Measurements from ENCODE around the gene GJA5. TPM values are rescaled to one million over a fixed set of nuclear protein-coding genes. Genes with fewer than 3 reads are reported as not detected.

The GJA5 gene
- total RNA-seq, 1 experiment from 2014 or later, result 8.7 TPM

GRCh38 chr1:147787765-147788164 lies 27.4 kb upstream of the GJA5 start:
- DNase-seq, result no peak
- Histone ChIP-seq H3K4me3 (no peak overlapping the region), H3K27me3 (ENCODE audit: insufficient read depth, low read depth) (no peaks in the 10 kb centered on the region), H3K79me2 (ENCODE audit: low read depth) (no peaks in the 10 kb centered on the region), H3K36me3 (ENCODE audit: low read depth) (no peaks in the 10 kb centered on the region), H3K4me2 (no peak overlapping the region), H3F3A (ENCODE audit: insufficient read depth, low read depth) (no peaks in the 10 kb centered on the region), H3K9me2 (ENCODE audit: insufficient read depth) (no peaks in the 10 kb centered on the region), H3K4me1 (replicated peaks; ENCODE audit: insufficient read depth) (peaks cover 4% of the 10 kb centered on the region), H4K20me1 (ENCODE audit: insufficient read depth) (no peaks in the 10 kb centered on the region), H2AFZ (no peak overlapping the region), H3K9me3 (ENCODE audit: insufficient read depth, low read depth) (no peaks in the 10 kb centered on the region; the same call in 1 of the 2 replicates), H3K27ac (no peak overlapping the region)
- intact Hi-C loops (cut with micrococcal nuclease; ENCODE audit: unreplicated experiment), result loop anchor here (10.0 kb wide), 1 partner anchor 97 kb away; no protein-coding TSS in a partner anchor
- ChIA-PET CTCF (no interaction called here), POLR2A (ENCODE audit: unreplicated experiment) (no interaction called here)
- BruUV-seq (replicated peaks), result no TSS peak
- no peak for TF ChIP-seq EZH2 (IDR thresholded peaks at IDR 0.05; ENCODE audit: low read depth)
- TF ChIP-seq, protein P1, sequence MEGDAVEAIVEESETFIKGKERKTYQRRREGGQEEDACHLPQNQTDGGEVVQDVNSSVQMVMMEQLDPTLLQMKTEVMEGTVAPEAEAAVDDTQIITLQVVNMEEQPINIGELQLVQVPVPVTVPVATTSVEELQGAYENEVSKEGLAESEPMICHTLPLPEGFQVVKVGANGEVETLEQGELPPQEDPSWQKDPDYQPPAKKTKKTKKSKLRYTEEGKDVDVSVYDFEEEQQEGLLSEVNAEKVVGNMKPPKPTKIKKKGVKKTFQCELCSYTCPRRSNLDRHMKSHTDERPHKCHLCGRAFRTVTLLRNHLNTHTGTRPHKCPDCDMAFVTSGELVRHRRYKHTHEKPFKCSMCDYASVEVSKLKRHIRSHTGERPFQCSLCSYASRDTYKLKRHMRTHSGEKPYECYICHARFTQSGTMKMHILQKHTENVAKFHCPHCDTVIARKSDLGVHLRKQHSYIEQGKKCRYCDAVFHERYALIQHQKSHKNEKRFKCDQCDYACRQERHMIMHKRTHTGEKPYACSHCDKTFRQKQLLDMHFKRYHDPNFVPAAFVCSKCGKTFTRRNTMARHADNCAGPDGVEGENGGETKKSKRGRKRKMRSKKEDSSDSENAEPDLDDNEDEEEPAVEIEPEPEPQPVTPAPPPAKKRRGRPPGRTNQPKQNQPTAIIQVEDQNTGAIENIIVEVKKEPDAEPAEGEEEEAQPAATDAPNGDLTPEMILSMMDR (conservative IDR thresholded peaks at IDR 0.05), result no peak

- TF ChIP-seq, protein P1 (conservative IDR thresholded peaks at IDR 0.05), result no peak
- no peak for TF ChIP-seq EZH2 (IDR thresholded peaks at IDR 0.05; ENCODE audit: low read depth)
- POLR2A ChIA-PET (ENCODE audit: unreplicated experiment), result no interaction called here
- Histone ChIP-seq H3K36me3 (ENCODE audit: low read depth) (no peaks in the 10 kb centered on the region), H3K27me3 (ENCODE audit: insufficient read depth, low read depth) (no peaks in the 10 kb centered on the region), H3K9me3 (ENCODE audit: insufficient read depth, low read depth) (no peaks in the 10 kb centered on the region; the same call in 1 of the 2 replicates), H3K4me1 (replicated peaks; ENCODE audit: insufficient read depth) (peaks cover 17% of the 10 kb centered on the region), H3F3A (ENCODE audit: insufficient read depth, low read depth) (peaks cover 10% of the 10 kb centered on the region), H2AFZ (no peak overlapping the region), H3K79me2 (ENCODE audit: low read depth) (no peaks in the 10 kb centered on the region), H4K20me1 (ENCODE audit: insufficient read depth) (no peaks in the 10 kb centered on the region), H3K27ac (no peak overlapping the region), H3K4me2 (no peak overlapping the region), H3K4me3 (no peak overlapping the region), H3K9me2 (ENCODE audit: insufficient read depth) (no peaks in the 10 kb centered on the region)
- BruUV-seq (replicated peaks), result no TSS peak
- DNase-seq, result no peak
- intact Hi-C loops (cut with micrococcal nuclease; ENCODE audit: unreplicated experiment), result loop anchor here (10.0 kb wide), 1 partner anchor 98 kb away; no protein-coding TSS in a partner anchor
- CTCF ChIA-PET, result no interaction called here
These were observed 26.1 kb upstream of the GJA5 start for GRCh38 chr1:147786536-147786935.

DNA sequence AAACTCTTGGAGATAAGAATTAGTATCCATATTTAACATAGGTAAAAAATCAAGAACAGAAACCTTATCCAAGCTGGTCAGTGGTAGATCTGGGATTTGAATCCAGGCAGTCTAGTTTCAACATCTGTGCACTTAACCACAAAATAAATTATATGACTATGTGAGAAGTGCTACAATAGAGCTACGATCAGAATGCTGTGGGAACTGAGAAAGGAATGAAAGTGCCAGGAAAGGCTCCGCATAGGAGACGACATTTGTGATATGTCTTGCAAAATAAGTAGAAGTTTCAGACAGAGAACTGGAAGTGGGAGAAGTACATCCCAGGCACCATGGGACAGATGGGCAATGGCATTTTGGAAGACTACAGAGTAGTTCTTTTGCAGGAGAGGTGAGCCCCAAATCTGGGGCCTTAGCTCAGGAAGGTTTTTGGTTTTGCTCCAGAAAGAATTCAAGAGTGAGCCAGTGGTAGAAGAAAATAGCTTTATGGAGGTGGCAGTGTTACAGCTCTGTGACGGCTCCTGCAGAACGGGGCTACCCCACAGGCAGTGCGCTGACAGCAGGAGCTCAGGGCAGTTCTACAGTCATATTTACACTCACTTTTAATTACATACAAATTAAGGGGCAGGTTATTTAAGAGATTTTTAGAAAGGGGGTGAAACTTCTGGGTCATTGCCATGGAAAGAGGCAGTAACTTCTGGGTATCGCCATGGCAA lies 25.5 kb upstream of the GJA5 start:
- no peak for DNase-seq
- BruUV-seq (replicated peaks), result no TSS peak
- no peak overlapping the region for H3K4me2 ChIP-seq
- no peak overlapping the region for H3K27ac ChIP-seq
- ChIA-PET CTCF (no interaction called here), POLR2A (ENCODE audit: unreplicated experiment) (interaction anchor here (0.7 kb wide), 1 partner anchor 49 kb away, joined by 3 read pairs; no protein-coding TSS in a partner anchor)
- H3K9me3 ChIP-seq (ENCODE audit: insufficient read depth, low read depth), result no peaks in the 10 kb centered on the region
- H4K20me1 ChIP-seq (ENCODE audit: insufficient read depth), result no peaks in the 10 kb centered on the region
- peaks cover 21% of the 10 kb centered on the region for H3K4me1 ChIP-seq (replicated peaks; ENCODE audit: insufficient read depth)
- no peaks in the 10 kb centered on the region for H3K79me2 ChIP-seq (ENCODE audit: low read depth)
- no peaks in the 10 kb centered on the region for H3K9me2 ChIP-seq (ENCODE audit: insufficient read depth)
- intact Hi-C loops (cut with micrococcal nuclease; ENCODE audit: unreplicated experiment), result loop anchor here (10.0 kb wide), 1 partner anchor 99 kb away; no protein-coding TSS in a partner anchor
- no peaks in the 10 kb centered on the region for H3K27me3 ChIP-seq (ENCODE audit: insufficient read depth, low read depth)
- H2AFZ ChIP-seq, result no peak overlapping the region
- H3K4me3 ChIP-seq, result no peak overlapping the region
- H3F3A ChIP-seq (ENCODE audit: insufficient read depth, low read depth), result peaks cover 16% of the 10 kb centered on the region
- TF ChIP-seq, protein P1 (conservative IDR thresholded peaks at IDR 0.05), result no peak
- no peak for TF ChIP-seq EZH2 (IDR thresholded peaks at IDR 0.05; ENCODE audit: low read depth)
- H3K36me3 ChIP-seq (ENCODE audit: low read depth), result no peaks in the 10 kb centered on the region

All from PC-9 (cell line).